Activated naive CD4-positive, alpha-beta T cell treated with Interleukin-2 at 50 U/mL for 16 hours (primary cell): Measurements from ENCODE around the gene VCPKMT.

Experiments used
- DNase-seq: peaks from one replicate; pipeline ENCODE4 v3.0.0-alpha.2; 2020

Gene VCPKMT

GRCh38 chr14:50116181-50116956 is at the start of gene VCPKMT:
TSS of gene VCPKMT (minus strand) at chr14:50116572. CDS start at chr14:50116552, 20 bp downstream.
- DNase-seq = peak; percentile 97

GRCh38 chr14:50156111-50156510 is 39.7 kb upstream of the VCPKMT start:
- no peak for DNase-seq

DNA sequence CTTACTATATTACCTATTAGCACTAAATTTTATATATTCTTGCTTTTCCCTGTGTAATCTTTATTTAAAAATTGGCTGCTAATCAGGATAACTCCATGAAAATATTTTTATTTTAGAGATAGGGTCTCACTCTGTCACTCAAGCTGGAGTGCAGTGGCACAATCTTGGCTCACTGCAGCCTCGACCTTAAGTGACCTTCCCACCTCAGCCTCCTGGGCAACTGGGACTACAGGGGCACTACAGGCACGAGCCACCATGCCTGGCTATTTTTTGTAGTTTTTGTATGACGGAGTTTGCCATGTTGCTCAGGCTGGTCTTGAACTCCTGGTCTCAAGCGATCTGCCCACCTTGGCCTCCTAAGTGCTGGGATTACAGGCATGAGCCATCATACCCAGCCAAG is 32.4 kb upstream of the VCPKMT start:
- no peak for DNase-seq

DNA sequence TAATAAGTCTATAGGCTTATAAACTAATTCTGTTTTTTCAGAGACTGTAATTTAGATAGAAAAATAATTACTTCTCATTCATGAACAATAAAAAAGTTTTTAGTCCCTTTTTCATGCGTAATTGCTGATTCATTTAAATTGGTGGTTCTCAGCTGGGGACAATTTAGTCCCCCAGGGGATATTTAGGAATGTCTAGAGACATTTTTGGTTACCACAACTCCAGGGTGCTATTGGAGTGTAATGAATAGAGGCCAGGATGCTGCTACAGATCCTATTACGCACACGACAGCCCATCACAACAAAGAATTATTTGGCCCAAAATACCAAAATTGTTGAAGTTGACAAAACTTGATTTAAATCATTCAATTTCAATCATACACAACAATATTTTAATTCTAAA is 22.8 kb upstream of the VCPKMT start:
- DNase-seq = no peak

- DNase-seq = no peak
Measured at GRCh38 chr14:50127802-50128201, 11.4 kb upstream of the VCPKMT start.

DNA sequence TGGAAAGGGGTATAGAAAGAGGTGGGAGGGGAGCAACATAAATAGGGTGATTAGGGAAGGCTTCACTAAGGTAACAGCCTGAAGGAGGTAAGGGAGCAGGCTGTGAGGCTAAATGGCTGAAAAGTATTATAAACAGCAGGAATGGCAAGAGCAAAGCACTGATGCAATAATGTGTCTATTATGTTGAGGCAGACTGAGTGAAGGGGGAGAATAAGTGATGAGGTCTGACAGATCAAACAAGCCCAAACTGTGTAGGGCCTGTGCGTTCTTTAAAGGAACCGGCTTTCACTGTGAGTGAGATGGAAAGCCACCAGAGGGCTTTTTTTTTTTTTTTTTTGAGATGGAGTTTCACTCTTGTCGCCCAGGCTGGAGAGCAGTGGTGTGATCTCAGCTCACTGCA is 6.7 kb upstream of the VCPKMT start:
- no peak for DNase-seq

GRCh38 chr14:50122291-50122690 is 5.9 kb upstream of the VCPKMT start:
- no peak for DNase-seq

DNA sequence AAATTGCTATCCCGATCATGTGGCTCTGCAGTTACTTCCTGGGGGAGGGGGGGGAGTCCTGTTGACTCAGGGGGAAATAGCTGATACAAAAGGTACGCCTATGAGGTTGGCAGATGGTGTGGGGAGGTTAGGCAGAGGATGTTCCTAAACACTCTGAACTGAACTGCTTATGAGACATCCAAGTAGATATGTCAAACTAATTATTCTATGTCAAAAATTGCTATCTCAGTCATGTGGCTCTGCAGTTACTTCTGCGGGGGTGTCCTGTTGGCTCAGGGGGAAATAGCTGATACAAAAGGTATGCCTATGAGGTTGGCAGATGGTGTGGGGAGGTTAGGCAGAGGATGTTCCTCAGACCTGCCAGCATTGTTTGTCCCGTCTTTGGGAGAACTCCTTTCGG is 5.1 kb upstream of the VCPKMT start:
- no peak for DNase-seq

GRCh38 chr14:50117456-50117855 is 1.1 kb upstream of the VCPKMT start:
- DNase-seq = no peak

DNA sequence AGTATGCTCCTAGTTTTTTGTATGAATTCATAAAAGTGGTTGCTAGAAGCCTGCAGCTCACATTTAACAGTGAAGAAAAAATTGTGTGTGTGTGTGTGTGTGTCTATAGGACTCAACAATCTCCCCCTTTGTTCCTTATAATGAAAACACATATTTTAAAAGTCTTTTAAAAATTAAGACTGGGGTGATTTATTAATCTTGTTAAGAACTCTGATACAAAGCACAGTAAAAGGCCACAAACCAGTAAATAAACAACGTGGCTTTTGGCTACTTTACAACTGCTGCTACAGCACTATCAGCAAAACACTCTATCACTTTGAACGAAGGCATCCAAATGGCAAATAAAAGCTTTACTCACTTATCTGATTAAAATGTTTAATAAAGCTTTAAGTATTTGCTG is 594 bp upstream of the VCPKMT start:
- no peak for DNase-seq

- no peak for DNase-seq
Measured at GRCh38 chr14:50113381-50114035, 2.9 kb downstream of the VCPKMT start.

DNA sequence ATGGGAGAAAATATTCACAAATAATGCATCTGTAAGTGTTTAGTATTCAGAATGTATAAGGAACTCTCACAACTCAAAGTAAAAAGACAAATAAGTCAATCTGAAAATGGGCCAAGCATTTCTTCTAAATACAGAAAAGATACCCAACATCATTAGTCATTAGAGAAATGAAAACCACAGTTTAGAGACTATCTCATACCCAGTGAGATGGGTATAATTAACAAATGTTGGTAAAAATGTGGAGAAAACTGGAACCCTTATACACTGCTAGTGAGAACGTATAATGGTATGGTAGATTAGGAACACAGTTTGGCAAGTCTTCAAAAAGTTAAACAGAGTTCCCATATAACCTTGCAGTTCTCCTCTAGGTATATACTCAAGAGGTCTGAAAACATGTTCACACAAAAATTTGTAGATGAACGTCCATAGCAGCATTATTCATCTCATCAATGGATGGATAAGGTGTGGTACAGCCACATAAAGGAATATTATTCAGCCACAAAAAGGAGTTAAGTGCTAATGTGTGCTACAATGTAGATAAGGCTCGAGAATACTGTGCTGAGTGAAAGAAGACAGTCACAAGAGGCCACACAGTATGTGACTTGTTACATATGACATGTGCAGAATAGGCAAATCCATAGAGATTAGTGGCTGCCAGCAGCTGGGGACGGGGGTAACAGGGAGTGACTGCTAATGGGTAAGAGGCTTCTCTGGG is 5.9 kb downstream of the VCPKMT start:
- no peak for DNase-seq

DNA sequence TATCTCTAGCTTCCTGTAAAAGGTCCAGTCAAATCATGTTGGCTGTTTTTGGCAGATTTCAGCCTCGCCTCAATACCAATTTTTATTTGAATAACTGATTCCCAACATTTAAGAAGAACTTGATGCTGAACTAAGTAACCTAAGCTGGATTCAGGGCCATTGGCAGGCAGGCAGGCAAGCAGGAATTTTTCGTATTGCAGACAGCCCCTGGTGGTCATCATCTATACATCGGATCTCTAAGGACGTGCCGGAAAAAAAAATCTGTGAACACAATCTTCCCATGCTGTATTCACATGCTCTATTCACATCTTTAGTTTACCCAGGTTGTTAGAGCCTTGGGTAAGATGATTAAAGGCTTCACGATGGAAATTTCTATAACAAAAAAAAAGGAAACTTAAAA is 7.0 kb downstream of the VCPKMT start:
- no peak for DNase-seq

DNA sequence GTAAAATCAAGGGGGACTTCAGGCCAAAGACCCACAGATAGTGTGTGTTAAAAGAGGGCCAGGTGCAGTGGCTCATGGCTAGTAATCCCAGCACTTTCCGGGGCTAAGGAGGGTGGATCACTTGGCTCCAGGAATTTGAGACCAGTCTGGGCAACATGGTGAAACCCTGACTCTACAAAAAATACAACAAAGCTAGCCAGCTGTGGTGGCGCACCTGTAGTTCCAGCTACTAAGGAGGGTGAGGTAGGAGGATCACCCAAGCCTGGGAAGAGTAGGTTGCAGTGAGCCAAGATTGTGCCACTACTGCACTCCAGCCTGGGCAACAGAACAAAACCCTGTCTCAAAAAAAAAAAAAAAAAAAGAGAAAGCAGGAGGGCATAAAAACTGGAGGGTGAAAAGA is 8.5 kb downstream of the VCPKMT start:
- no peak for DNase-seq

DNA sequence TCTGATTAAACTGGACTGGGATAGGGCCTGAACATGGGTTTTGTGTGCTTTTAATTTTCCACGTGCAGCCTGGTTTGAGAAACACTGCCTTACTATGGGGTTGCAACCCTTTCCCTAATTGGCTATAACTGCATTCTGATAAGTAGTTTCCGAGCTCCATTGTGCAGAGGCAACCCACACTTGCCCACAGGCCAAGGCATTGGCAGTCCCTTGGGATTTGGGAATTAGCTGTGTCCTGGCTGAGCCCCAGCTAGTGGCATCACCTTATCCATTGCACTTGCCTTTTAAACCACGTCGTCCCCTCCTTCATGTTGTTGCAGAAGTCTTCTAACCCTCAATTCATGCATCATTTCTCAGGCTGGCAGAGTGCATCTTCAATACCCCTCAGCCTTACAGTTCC is 10.2 kb downstream of the VCPKMT start:
- DNase-seq = no peak

- DNase-seq = no peak
Measured at GRCh38 chr14:50103558-50103957, 12.8 kb downstream of the VCPKMT start.

DNA sequence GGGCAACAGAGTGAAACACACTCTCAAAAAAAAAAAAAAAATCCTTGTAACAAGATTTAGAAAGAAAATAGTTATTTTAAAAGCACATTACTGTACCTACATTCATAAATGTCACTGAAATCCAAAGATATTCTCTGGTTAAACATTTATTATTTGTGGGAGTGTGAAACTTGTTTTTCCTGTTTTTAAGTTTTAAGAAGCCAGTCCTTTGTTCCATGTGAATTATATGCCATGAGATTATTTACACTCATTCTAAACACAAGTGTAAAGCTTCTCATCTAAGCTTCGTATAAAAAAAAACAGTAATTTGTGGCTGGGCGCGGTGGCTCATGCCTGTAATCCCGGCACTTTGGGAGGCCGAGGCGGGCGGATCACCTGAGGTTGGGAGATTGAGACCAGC is 15.0 kb downstream of the VCPKMT start:
- DNase-seq = no peak

- DNase-seq = no peak
Measured at GRCh38 chr14:50100805-50101204, 15.6 kb downstream of the VCPKMT start.

GRCh38 chr14:50099335-50099734 is 17.0 kb downstream of the VCPKMT start:
- DNase-seq = no peak

- no peak for DNase-seq
Measured at GRCh38 chr14:50095895-50096294, 20.5 kb downstream of the VCPKMT start.

DNA sequence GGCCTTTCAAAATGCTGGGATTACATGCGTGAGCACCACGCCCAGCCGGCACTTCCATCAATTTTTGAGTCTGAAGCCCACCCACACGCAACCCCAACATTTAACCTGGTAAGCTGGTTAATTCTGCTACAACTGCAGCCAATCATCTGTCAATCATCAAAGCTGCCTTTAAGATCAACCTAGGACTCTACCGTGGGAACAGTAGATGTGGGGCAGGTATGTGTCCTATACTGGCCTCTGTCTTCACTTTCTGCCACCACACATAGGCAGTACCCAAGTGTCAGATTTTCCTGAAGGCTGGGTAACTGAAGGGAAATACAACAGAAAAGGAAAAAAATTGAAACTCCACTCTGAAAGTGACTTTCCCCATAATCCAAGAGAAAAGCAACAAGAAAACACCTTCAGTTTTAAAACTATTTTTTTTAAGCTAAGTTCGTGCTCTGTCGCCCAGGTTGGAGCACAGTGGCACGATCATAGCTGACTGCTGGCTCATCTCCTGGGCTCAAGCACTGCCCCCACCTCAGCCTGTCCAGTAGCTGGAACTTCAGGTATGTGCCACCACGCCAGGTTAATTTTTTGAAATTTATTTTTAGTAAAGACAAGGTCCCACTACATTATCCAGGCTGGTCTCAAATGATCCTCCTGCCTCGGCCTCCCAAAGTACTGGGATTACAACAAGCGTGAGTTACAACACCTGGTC is 22.2 kb downstream of the VCPKMT start:
- DNase-seq = no peak

- DNase-seq = no peak
Measured at GRCh38 chr14:50093496-50093895, 22.9 kb downstream of the VCPKMT start.

DNA sequence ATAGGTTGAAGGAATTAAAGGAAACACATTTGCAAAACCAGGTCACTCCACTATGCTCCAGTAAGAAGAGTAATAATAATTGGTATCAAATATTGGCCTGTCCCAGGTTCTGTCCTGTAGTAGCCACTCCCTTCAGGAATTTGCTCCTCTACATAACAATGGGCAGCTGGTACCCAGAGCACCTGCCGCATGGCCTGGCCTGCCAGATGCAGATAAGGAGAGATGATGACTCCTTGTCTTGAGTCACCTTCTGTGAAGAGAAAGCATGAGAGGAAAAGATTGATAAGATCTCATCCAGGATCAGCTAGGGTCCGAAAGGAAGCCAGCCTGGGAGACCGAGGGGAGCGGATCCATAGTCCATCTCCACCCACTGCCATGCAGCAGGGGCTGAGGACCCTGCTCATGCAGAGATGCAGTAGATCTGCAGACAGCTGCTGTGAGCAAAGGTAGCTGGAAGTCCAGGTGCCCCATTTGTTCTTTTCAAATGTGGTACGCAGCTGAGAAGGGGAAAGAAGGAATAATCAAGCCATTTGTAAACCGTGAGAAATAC is 24.3 kb downstream of the VCPKMT start:
- DNase-seq = no peak
